GM12878 (cell line): ENCODE measurements around the gene SLC23A2. TPM values are rescaled to one million over a fixed set of nuclear protein-coding genes. Genes with fewer than 3 reads are reported as not detected.

Experiments
- ATAC-seq: fragments of 200-7000 bp; cut with Tn5 transposase; 3 replicates; pipeline ENCODE4 v1.9.1; 2020; ENCODE audit warnings: mild to moderate bottlenecking, moderate library complexity
- BruUV-seq: library from RNA; stranded (reverse); fragments of 400-500 nt; replicated peaks from 2 replicates; lab custom pipeline; 2021; lab: Mats Ljungman, UMichigan
- CTCF ChIA-PET: fragments of 300-600 bp; sonication (Branson Sonifier 250); formaldehyde crosslinking; extraction: SDS; loops from one replicate; lab custom pipeline; 2021; ENCODE audit warnings: inconsistent platforms; lab: Yijun Ruan, JAX
- POLR2A ChIA-PET: fragments of 350-600 bp; formaldehyde crosslinking; extraction: SDS; loops from one replicate; lab custom pipeline; 2021; ENCODE audit warnings: inconsistent platforms; lab: Charles Lee
- RAD21 ChIA-PET: fragments of 300-600 bp; sonication (Branson Sonifier 250); formaldehyde crosslinking; loops from one replicate; lab custom pipeline; 2023; ENCODE audit warnings: antibody characterized with exemption; ENCODE audit not compliant: unreplicated experiment; lab: Charles Lee
- SMC1A ChIA-PET: fragments of 300-600 bp; sonication (Branson Sonifier 250); formaldehyde crosslinking; loops from one replicate; lab custom pipeline; 2023; ENCODE audit not compliant: unreplicated experiment, uncharacterized antibody; lab: Charles Lee
- DNase-seq: peaks from one replicate; pipeline ENCODE4 v3.0.0-alpha.2; 2011; ENCODE audit warnings: low read depth, low spot score
- FAIRE-seq: peaks from 3 replicates; lab custom pipeline; 2011; peaks lifted over from hg19 to GRCh38; lab: Jason Lieb, UNC
- H2AFZ ChIP-seq: 2 replicates; pipeline ENCODE4 v1.6.0; 2011; ENCODE audit warnings: low read depth, low read length, control low read depth; ENCODE audit not compliant: control insufficient read depth
- H3K27ac ChIP-seq: 2 replicates; pipeline ENCODE4 v1.5.1; 2011; ENCODE audit warnings: control low read depth; ENCODE audit not compliant: control insufficient read depth, insufficient read depth
- H3K27me3 ChIP-seq, 2 experiments: replicated peaks in 1 of 2; 2 replicates each; pipeline versions ENCODE4 v1.6.0 to v1.6.1; 2011; ENCODE audit warnings: low read length in 1 of 2; ENCODE audit not compliant: control insufficient read depth in 2 of 2, insufficient read depth in 2 of 2
- H3K36me3 ChIP-seq, 2 experiments: 2 replicates each; pipeline ENCODE4 v1.5.1; 2011; ENCODE audit warnings: low read length in 1 of 2; ENCODE audit not compliant: control insufficient read depth in 2 of 2, insufficient read depth in 2 of 2
- H3K4me1 ChIP-seq: 2 replicates; pipeline ENCODE4 v1.6.1; 2011; ENCODE audit warnings: mild to moderate bottlenecking, low read length, moderate library complexity, mixed read lengths; ENCODE audit not compliant: control insufficient read depth, insufficient read depth
- H3K4me2 ChIP-seq: 2 replicates; pipeline ENCODE4 v1.6.0; 2011; ENCODE audit warnings: control low read depth; ENCODE audit not compliant: control insufficient read depth, insufficient read depth
- H3K4me3 ChIP-seq: fragments of 200-600 bp; sonication (generic); 2 replicates; pipeline ENCODE4 v1.5.1; 2016
- H3K79me2 ChIP-seq: 2 replicates; pipeline ENCODE4 v1.6.0; 2011; ENCODE audit warnings: low read length; ENCODE audit not compliant: control insufficient read depth, insufficient read depth
- H3K9ac ChIP-seq: 2 replicates; pipeline ENCODE4 v1.8.0; 2011; ENCODE audit warnings: low read length, control low read depth, mixed read lengths; ENCODE audit not compliant: control insufficient read depth, insufficient read depth
- H3K9me3 ChIP-seq: replicated peaks from 3 replicates; pipeline ENCODE4 v1.5.1; 2011; ENCODE audit warnings: mild to moderate bottlenecking, low read length; ENCODE audit not compliant: control insufficient read depth, insufficient read depth
- H4K20me1 ChIP-seq: 2 replicates; pipeline ENCODE4 v1.6.0; 2011; ENCODE audit not compliant: control insufficient read depth, insufficient read depth
- CBX5 ChIP-seq: sonication (generic); IDR thresholded peaks from 2 replicates; pipeline ENCODE4 v1.6.1; 2016; ENCODE audit warnings: low read depth, moderate library complexity, mild to moderate bottlenecking, inconsistent platforms
- MYC ChIP-seq: IDR thresholded peaks from 2 replicates; pipeline ENCODE4 v1.6.1; 2011; ENCODE audit warnings: mild to moderate bottlenecking, low read length, moderate library complexity, inconsistent platforms; ENCODE audit not compliant: insufficient read depth, insufficient replicate concordance, insufficient read length, severe bottlenecking
- NR2C2 ChIP-seq: IDR thresholded peaks from 2 replicates; pipeline ENCODE4 v1.6.1; 2011; ENCODE audit warnings: borderline replicate concordance, low read depth; ENCODE audit not compliant: control insufficient read depth, insufficient read length
- POLR2AphosphoS5 ChIP-seq: IDR thresholded peaks from 2 replicates; pipeline ENCODE4 v1.6.1; 2011; ENCODE audit warnings: mild to moderate bottlenecking, low read length, inconsistent platforms
- PRDM15 ChIP-seq: fragments of 450-650 bp; formaldehyde crosslinking; IDR thresholded peaks from 2 replicates; pipeline ENCODE4 v1.4.0; 2020; ENCODE audit warnings: mild to moderate bottlenecking, moderate library complexity
- SMAD5 ChIP-seq: IDR thresholded peaks from 2 replicates; pipeline ENCODE4 v1.6.1; 2016; ENCODE audit warnings: antibody characterized with exemption, low read depth
- SRF ChIP-seq, 2 experiments: IDR thresholded peaks; 2 replicates each; pipeline ENCODE4 v1.6.1; 2011; ENCODE audit warnings: low read depth in 2 of 2, low read length in 2 of 2, mild to moderate bottlenecking in 1 of 2, moderate library complexity in 1 of 2
- WGBS: methylation state at CpG from one replicate; pipeline ENCODE4 v1.1.6; 2016; ENCODE audit warnings: low lambda C conversion rate; ENCODE audit not compliant: insufficient replicate concordance, insufficient coverage; ENCODE audit errors: missing lambda C conversion rate; 5-methylcytosine and 5-hydroxymethylcytosine counted together
- in situ Hi-C: fragments of 300-500 bp; cut with MboI; formaldehyde crosslinking; loops from 9 replicates; pipeline ENCODE4 v1.14.3; 2018; ENCODE audit warnings: mixed read lengths
- intact Hi-C: fragments of 100-400 bp; cut with micrococcal nuclease; formaldehyde crosslinking; loops from one replicate; pipeline ENCODE4 v1.14.2; 2022; ENCODE audit not compliant: unreplicated experiment
- polyA plus RNA-seq, 11 experiments: library from polyadenylated mRNA; depleted of rRNA in 4 of 11; unstranded in 6 of 11; stranded (reverse) in 5 of 11; fragments of >200 nt; fragmentation: Nextera tagmentation in 4 of 11; fragmentation: Illumina TruSeq in 1 of 11; extraction: Ambion mirVana in 4 of 11; extraction: Trizol in 1 of 11; gene quantifications; 1 replicate in 1 of 11; 2 replicates in 10 of 11; pipeline versions ENCODE4 v1.2.1 to v1.2.3, GENCODE V29; 2011 to 2016; ENCODE audit warnings: inconsistent platforms in 2 of 11, missing spikeins in 2 of 11, low read depth in 1 of 11
- total RNA-seq, 4 experiments: library from RNA; depleted of rRNA in 3 of 4; stranded (reverse); fragments of >200 nt in 3 of 4; fragmentation: Illumina TruSeq in 1 of 4; extraction: Trizol in 1 of 4; gene quantifications; 2 replicates each; pipeline versions ENCODE4 v1.2.1 to v1.2.3, GENCODE V29; 2013 to 2021

Gene SLC23A2
- total and polyA plus RNA-seq, 10 of the 15 experiments (the other 5 are each of a cell fraction or from before 2014, with no cell fraction given) = 4.4 to 56.1 (median 35.5) TPM

GRCh38 chr20:4924446-4924845 lies 76.9 kb downstream of the SLC23A2 start:
- no peaks in the 10 kb centered on the region for H3K27me3 ChIP-seq
- no peak overlapping the region for H3K4me2 ChIP-seq
- no peak overlapping the region for H3K4me3 ChIP-seq
- no TSS peak for BruUV-seq
- 72% methylated on average over 2 of the region's 2 CpGs for WGBS
- peaks cover 0 to 12% of the 10 kb centered on the region in 2 experiments; a peak in 2 of 4 replicates for H3K36me3 ChIP-seq
- ChIA-PET CTCF (interaction anchor here (1.2 kb wide), 1 partner anchor 14 kb away, joined by 3 read pairs; no protein-coding TSS in a partner anchor), RAD21 (no interaction called here), SMC1A (interaction anchor here (0.7 to 1.3 kb wide), 3 partner anchors 9 to 202 kb away, joined by 3 to 5 read pairs (median 3); no protein-coding TSS in a partner anchor), POLR2A (no interaction called here)
- H3K79me2 ChIP-seq = no peaks in the 10 kb centered on the region
- no peak overlapping the region for H3K9ac ChIP-seq
- no peaks in the 10 kb centered on the region for H3K4me1 ChIP-seq
- no peak overlapping the region for H2AFZ ChIP-seq
- DNase-seq (no peak), ATAC-seq (no peak), FAIRE-seq (no peak)
- TF ChIP-seq NR2C2 = no peak
- no peak for TF ChIP-seq SMAD5
- TF ChIP-seq PRDM15 (CRISPR knock-in tag) = no peak
- TF ChIP-seq SRF (IDR thresholded peaks at IDR 0.05; ENCODE audit: low read depth in 2 of 2, low read length in 2 of 2) = no peak
- no peak for TF ChIP-seq CBX5
- no peak for TF ChIP-seq POLR2AphosphoS5
- TF ChIP-seq MYC = no peak
- in situ Hi-C loops = no loop called here
- H3K27ac ChIP-seq = no peak overlapping the region
- H3K9me3 ChIP-seq = no peaks in the 10 kb centered on the region
- intact Hi-C loops = no loop called here
- no peaks in the 10 kb centered on the region for H4K20me1 ChIP-seq
